Upper lobe of right lung (tissue), 1 donor: ENCODE measurements around the gene ARAP1. TPM values are rescaled to one million over a fixed set of nuclear protein-coding genes. Genes with fewer than 3 reads are reported as not detected.

ENCODE experiments used
- ATAC-seq: fragments of 200-7000 bp; cut with Tn5 transposase; one replicate; pipeline ENCODE4 v1.9.1; 2020; ENCODE audit warnings: mild to moderate bottlenecking, moderate library complexity
- DNase-seq: peaks from one replicate; pipeline ENCODE4 v3.0.0-alpha.2; 2020
- H3K27ac ChIP-seq: fragments of 200-600 bp; one replicate; pipeline ENCODE4 v1.8.0; 2022
- H3K27me3 ChIP-seq: fragments of 200-600 bp; one replicate; pipeline ENCODE4 v1.8.0; 2022; ENCODE audit warnings: mild to moderate bottlenecking
- H3K36me3 ChIP-seq: fragments of 200-600 bp; one replicate; pipeline ENCODE4 v1.8.0; 2022
- H3K4me1 ChIP-seq: fragments of 200-600 bp; one replicate; pipeline ENCODE4 v1.8.0; 2022
- H3K4me3 ChIP-seq: fragments of 200-600 bp; one replicate; pipeline ENCODE4 v1.8.0; 2022; ENCODE audit warnings: mild to moderate bottlenecking
- H3K9me3 ChIP-seq: fragments of 200-600 bp; one replicate; pipeline ENCODE4 v1.8.0; 2022
- intact Hi-C: fragments of 100-400 bp; cut with DNase I; formaldehyde crosslinking; loops from one replicate; pipeline ENCODE4 v1.11.0; 2022
- long read RNA-seq: library from polyadenylated mRNA; unstranded; transcript quantifications from one replicate; pipeline ENCODE4 v2.0.0, GENCODE V29; 2021
- total RNA-seq: library from RNA; stranded (reverse); fragmentation: NEBNext Ultra II Directional; extraction: Animal tissue kit (Norgen Biotek cat#: 25700); gene quantifications from one replicate; pipeline ENCODE4 v1.2.1, GENCODE V29; 2021
- TF ChIP-seq, protein P1 (sequence below): fragments of 200-600 bp; IDR thresholded peaks from one replicate; pipeline ENCODE4 v1.8.0; 2022; ENCODE audit warnings: antibody characterized with exemption
- donor health status: DM: no; HTN: yes; CAD: no; lungs with severe emphysema.

ARAP1 gene
- 226 TPM for total RNA-seq
- long read RNA-seq, full-length matches to known transcripts: 56 of 465 reads
- long read RNA-seq, partial matches to known transcripts: 264 of 465 reads
- long read RNA-seq, other reads (novel, unspliced or antisense): 145 of 465 reads

DNA sequence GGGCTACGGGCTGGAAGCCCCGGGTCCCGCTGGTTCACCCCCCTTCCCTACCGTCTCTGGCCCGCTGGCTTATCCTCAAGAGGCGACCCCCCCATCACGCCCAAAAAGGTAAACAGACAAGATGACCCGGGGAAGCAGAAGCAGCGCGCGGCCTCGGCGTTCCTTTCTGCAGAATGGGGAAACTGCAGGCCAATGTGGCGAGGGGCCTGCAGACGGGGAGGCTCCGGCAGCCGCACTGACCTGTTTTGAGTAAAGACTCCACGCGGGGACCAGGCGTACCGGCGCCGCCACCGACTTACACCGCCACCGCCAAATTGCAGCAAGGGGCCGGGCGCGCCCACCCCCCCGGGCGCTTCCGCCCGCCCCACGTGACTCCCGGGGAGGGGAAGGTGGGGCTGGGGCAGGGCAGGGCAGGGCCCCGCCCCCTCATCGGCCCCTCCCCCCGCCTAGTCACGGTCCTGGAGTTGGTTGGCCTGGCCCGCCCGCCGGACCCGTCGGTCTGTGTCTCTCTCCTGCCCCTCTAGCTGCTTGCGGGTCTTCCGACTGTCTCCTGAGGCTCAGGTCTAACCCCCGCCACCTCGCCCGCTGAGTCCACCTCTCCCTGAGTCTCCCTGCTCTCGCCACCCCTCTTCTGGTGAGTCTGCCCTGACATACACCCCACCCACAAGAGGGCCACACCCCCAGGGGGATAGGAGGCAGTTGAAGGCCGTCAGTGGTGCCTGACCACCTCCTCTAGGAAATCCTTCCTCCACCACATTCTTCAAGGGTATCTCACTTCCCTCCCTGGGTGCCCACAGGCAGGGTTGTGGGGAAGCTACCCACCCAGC lies at the start of gene ARAP1:
Gene ARAP1 (minus strand): TSS at position 321 of the 827 bp plus-strand sequence. CDS start 25,280 bp downstream, outside the sequence.
- no peaks in the 10 kb centered on the region for H3K9me3 ChIP-seq
- TF ChIP-seq, protein P1, sequence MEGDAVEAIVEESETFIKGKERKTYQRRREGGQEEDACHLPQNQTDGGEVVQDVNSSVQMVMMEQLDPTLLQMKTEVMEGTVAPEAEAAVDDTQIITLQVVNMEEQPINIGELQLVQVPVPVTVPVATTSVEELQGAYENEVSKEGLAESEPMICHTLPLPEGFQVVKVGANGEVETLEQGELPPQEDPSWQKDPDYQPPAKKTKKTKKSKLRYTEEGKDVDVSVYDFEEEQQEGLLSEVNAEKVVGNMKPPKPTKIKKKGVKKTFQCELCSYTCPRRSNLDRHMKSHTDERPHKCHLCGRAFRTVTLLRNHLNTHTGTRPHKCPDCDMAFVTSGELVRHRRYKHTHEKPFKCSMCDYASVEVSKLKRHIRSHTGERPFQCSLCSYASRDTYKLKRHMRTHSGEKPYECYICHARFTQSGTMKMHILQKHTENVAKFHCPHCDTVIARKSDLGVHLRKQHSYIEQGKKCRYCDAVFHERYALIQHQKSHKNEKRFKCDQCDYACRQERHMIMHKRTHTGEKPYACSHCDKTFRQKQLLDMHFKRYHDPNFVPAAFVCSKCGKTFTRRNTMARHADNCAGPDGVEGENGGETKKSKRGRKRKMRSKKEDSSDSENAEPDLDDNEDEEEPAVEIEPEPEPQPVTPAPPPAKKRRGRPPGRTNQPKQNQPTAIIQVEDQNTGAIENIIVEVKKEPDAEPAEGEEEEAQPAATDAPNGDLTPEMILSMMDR: no peak
- no peaks in the 10 kb centered on the region for H3K27me3 ChIP-seq
- peak; percentile 91 for DNase-seq
- peak; percentile 91 for ATAC-seq
- H3K4me3 ChIP-seq: peak within 1 kb of the TSS; percentile 80
- peaks cover 12% of the 10 kb centered on the region for H3K36me3 ChIP-seq
- intact Hi-C loops: no loop called here
- peak within 1 kb of the TSS; percentile 79 for H3K27ac ChIP-seq
- peaks cover 19% of the 10 kb centered on the region for H3K4me1 ChIP-seq

DNA sequence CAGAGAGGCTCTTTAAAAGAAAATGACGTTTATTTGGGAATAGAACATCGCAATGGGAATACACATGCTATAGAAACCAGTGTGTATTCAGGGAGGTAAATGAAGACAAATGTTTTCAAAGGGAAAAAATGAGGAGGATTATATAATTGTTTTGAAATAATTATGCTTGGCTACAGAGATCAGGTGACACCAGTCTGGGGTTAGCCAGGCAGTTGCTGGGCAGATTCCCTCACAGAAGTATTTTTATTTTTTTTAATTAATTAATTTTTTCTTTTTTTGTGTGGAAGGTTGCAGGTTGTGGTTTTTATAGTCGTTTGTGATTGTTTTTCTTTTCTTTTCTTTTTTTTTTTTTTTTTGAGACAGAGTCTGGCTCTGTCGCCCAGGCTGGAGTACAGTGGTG lies 47.2 kb upstream of the ARAP1 start:
- H3K27me3 ChIP-seq: no peaks in the 10 kb centered on the region
- TF ChIP-seq, protein P1: no peak
- H3K27ac ChIP-seq: no peak overlapping the region
- no peaks in the 10 kb centered on the region for H3K9me3 ChIP-seq
- no peaks in the 10 kb centered on the region for H3K36me3 ChIP-seq
- intact Hi-C loops: no loop called here
- no peak overlapping the region for H3K4me3 ChIP-seq
- peaks cover 3% of the 10 kb centered on the region for H3K4me1 ChIP-seq
- DNase-seq: no peak
- no peak for ATAC-seq

DNA sequence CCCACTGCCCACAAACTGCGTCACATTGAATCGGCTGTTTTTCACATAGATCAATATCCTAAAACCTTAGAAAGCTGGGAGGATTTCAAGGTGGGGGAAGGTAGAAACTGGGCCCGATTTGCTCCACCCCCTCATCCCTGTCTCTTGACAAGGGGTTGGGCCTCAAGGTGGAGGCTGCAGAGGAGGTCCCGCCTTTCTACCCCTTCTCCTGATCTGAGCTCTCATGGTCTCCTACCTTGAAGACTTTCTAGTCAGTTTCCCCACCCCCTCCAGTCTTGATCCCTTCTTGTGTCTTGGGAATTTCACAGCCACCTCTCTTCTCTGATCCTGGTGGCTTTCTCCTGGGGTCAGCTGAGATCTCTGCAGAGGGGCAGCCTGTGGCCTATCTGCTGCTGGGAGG lies 46.2 kb upstream of the ARAP1 start:
- Histone ChIP-seq H3K9me3 (no peaks in the 10 kb centered on the region), H3K27me3 (no peaks in the 10 kb centered on the region), H3K36me3 (no peaks in the 10 kb centered on the region), H3K4me3 (no peak overlapping the region), H3K4me1 (peaks cover 7% of the 10 kb centered on the region), H3K27ac (no peak overlapping the region)
- intact Hi-C loops: no loop called here
- DNase-seq: no peak
- TF ChIP-seq, protein P1: no peak
- ATAC-seq: no peak

DNA sequence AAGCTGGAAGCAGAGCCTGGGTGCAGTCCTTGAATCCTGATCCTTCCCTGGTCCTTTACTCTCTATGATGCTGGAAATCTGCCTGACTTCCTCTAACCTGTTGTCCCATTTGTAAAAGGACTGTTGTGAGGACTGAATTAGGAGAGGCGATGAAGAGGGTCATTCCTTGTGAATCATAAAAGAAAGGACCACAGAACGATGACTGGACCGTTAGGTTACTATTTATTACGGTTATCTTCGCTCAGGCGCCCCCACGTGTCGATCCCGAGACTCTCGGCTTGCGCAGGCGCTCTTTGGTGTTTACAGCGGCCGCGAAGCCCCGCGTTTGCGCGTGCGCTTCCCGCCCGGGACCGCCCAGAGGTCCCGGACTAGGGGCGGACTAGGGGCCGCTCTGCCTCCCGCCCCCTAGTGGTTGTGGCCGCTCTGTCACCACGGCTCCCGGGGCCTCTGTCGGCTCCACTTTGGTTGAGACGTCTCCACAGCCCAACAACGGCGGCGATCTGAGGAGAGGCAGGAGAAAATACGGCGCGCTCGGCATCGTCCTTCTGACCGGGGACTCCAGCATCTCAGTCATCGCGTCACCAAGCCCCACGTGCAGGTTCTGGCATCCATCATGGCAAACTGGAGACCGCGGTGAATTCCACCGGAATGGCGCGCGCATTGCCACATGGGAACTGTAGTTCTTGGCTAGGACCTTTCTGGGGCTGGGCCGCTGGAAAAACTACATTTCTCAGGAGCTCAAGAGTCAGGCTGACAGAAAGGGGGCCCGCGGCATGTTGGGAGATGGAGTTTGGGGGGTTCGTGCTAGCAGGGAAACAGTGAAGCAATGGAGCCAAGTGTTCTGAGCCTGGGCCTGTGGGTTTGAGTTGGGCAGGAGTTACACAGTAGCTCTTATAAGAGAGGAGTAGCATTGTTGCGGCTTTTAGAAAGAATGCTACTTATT lies 41.5 kb upstream of the ARAP1 start, which contains the start of gene STARD10:
Gene STARD10 (minus strand): TSS at position 623 of the 943 bp plus-strand sequence. CDS start 12,866 bp downstream, outside the sequence.
- intact Hi-C loops: loop anchor here (5.0 kb wide), 1 partner anchor 66 kb away; no protein-coding TSS in a partner anchor
- peaks cover 28% of the 10 kb centered on the region for H3K4me1 ChIP-seq

DNA sequence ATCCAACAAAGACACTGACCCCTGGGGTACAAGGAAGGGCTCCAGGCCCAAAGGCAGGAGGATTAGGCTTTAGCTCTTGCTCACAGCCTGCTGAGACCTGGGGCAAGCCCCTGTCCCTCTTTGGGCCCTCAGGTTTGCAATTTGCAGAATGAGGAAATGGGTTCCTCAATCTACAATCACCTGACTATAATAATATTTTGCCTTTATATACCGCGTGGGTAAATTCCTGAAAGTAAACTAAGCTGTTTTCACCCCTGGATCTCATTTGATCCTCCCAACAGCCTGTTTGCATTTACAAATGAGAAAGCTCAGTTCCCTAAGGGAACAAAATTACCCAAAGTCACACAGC lies 40.8 kb upstream of the ARAP1 start:
- Histone ChIP-seq H3K4me1 (peaks cover 33% of the 10 kb centered on the region), H3K4me3 (peak overlapping the region; percentile 68), H3K9me3 (no peaks in the 10 kb centered on the region), H3K36me3 (no peaks in the 10 kb centered on the region), H3K27ac (peak overlapping the region; percentile 87), H3K27me3 (no peaks in the 10 kb centered on the region)
- ATAC-seq (no peak), DNase-seq (no peak)
- intact Hi-C loops: loop anchor here (5.0 kb wide), 1 partner anchor 66 kb away; no protein-coding TSS in a partner anchor
- TF ChIP-seq, protein P1: no peak

More for the DNA sequence above, 41.5 kb upstream of the ARAP1 start, which contains the start of gene STARD10:
- TF ChIP-seq, protein P1: peak; percentile 95
- DNase-seq (peak; percentile 98), ATAC-seq (peak; percentile 97)
- Histone ChIP-seq H3K36me3 (no peaks in the 10 kb centered on the region), H3K27me3 (no peaks in the 10 kb centered on the region), H3K9me3 (no peaks in the 10 kb centered on the region), H3K27ac (peak within 1 kb of the TSS; percentile 87), H3K4me3 (peak within 1 kb of the TSS; percentile 68)
